GM12864 (cell line): ENCODE measurements around the gene FDPS.
"Not testable (repeated sequence)": the region's sequence is repeated elsewhere in the genome, so short reads cannot be mapped to it uniquely, and the experiment has no call there.

Source experiments
- DNase-seq: peaks from one replicate; pipeline ENCODE4 v3.0.0-alpha.2; 2011; ENCODE audit warnings: low read depth
- H3K4me3 ChIP-seq: 2 replicates; pipeline ENCODE4 v1.5.1; 2011; ENCODE audit warnings: mild to moderate bottlenecking, low read depth, low read length, control low read depth
- CTCF ChIP-seq: IDR thresholded peaks from 2 replicates; pipeline ENCODE4 v1.5.1; 2011; ENCODE audit warnings: low read depth, mild to moderate bottlenecking, moderate library complexity, low read length, control low read depth, inconsistent platforms; ENCODE audit errors: missing control alignments

Gene FDPS

DNA sequence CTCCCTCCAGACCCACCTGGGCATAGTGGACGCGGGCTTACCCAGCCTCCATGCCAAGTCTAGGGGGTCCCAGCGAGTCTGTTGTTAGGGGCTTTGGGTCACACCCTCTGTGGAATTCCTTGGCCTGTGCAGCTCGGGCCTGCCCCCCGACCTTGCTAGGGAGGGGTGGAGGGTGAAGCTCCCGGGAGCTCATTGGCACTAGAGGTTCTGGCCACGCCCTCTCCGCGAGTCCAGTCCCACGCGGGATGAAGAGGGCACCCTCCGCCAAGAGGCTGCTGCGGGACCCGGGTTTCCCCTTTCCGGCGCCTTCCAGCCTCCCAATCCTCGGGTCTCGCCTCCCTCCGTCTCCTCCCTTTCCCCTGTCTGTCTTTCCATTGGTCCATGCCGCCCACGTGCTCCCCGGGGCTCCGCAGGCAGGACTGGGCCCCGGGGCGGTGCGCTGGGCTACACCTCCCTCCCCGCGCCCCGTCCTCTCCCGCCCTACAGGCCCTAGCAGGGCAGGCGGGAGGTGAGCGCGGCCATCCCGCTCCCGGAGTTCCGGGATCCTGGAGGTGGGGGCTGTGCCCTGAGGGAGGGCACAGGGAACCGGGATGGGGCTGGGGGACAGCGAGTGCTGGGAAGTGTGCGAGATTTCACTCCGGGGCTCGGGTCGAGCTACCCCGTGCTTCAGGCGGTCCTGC is 15.5 kb downstream of the FDPS start:
- peak; percentile 4 for TF ChIP-seq CTCF
- peak overlapping the region; percentile 73 for H3K4me3 ChIP-seq
- DNase-seq, result peak; percentile 68

- TF ChIP-seq CTCF, result peak; percentile 47
- no peak for DNase-seq
- H3K4me3 ChIP-seq, result peak overlapping the region; percentile 73
Observed at GRCh38 chr1:155324717-155325602, 16.3 kb downstream of the FDPS start.

GRCh38 chr1:155325603-155325893 is 16.9 kb downstream of the FDPS start:
- DNase-seq, result no peak
- H3K4me3 ChIP-seq, result peak overlapping the region; percentile 73
- no peak for TF ChIP-seq CTCF

GRCh38 chr1:155326020-155326526 is 17.4 kb downstream of the FDPS start:
- no peak for TF ChIP-seq CTCF
- DNase-seq, result no peak
- no peak overlapping the region for H3K4me3 ChIP-seq

DNA sequence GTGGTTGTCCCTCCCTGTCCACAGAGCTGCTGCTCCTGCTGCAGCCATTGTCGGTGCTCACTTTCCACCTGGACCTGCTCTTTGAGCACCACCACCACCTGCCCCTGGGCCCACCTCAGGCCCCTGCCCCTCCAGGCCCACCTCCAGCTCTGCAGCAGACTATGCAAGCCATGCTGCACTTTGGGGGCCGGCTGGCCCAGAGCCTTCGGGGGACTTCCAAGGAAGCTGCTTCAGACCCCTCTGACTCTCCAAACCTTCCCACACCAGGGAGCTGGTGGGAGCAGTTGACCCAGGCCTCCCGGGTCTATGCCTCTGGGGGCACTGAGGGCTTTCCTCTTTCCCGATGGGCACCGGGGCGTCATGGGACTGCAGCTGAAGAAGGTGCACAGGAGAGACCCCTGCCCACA is 18.0 kb downstream of the FDPS start:
- no peak for TF ChIP-seq CTCF
- no peak overlapping the region for H3K4me3 ChIP-seq
- no peak for DNase-seq

DNA sequence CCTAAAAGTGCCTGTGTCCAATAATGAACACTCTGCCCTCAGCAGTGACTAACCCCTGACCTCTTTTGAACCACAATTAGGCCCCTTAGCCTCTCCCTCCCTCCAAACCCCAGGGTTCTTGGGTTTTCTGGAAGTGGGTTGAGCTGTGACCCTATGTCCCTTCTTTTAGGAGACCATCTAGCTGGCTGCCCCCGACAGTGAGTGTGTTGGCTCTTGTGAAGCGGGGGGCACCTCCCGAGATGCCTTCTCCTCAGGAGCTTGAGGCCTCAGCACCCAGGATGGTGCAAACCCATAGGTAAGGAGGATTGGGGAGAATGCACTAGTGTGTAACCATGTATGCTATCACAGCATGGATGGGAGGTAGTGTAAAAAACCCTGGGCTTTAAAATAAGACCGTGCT is 19.3 kb downstream of the FDPS start:
- no peak for TF ChIP-seq CTCF
- no peak overlapping the region for H3K4me3 ChIP-seq
- no peak for DNase-seq

GRCh38 chr1:155328856-155329255 is 20.2 kb downstream of the FDPS start:
- not testable (repeated sequence) for H3K4me3 ChIP-seq, DNase-seq
